Measurements from ENCODE around the gene CDH4.

DNA sequence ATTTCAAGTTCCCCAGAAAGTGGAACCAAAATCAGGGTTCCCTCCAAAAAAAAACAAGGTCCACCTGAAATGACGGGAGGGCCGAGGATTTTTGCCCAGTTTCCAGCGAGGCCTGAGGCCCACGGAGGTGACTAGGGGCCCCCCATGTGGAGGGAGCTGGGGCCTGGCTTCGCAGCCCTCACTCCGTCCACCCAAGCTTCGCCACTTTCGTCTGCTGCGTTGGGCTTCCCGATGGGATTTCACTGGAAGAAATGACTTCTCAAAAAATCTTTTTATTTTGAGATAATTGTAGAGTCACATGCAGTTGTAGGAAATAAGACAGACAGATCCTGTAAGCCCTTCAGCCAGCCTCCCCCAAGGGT is 605.3 kb downstream of the CDH4 start:
- TF ChIP-seq, protein P1, sequence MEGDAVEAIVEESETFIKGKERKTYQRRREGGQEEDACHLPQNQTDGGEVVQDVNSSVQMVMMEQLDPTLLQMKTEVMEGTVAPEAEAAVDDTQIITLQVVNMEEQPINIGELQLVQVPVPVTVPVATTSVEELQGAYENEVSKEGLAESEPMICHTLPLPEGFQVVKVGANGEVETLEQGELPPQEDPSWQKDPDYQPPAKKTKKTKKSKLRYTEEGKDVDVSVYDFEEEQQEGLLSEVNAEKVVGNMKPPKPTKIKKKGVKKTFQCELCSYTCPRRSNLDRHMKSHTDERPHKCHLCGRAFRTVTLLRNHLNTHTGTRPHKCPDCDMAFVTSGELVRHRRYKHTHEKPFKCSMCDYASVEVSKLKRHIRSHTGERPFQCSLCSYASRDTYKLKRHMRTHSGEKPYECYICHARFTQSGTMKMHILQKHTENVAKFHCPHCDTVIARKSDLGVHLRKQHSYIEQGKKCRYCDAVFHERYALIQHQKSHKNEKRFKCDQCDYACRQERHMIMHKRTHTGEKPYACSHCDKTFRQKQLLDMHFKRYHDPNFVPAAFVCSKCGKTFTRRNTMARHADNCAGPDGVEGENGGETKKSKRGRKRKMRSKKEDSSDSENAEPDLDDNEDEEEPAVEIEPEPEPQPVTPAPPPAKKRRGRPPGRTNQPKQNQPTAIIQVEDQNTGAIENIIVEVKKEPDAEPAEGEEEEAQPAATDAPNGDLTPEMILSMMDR (IDR thresholded peaks at IDR 0.05; ENCODE audit: insufficient read depth, low read length): no peak
- TF ChIP-seq, protein P2, sequence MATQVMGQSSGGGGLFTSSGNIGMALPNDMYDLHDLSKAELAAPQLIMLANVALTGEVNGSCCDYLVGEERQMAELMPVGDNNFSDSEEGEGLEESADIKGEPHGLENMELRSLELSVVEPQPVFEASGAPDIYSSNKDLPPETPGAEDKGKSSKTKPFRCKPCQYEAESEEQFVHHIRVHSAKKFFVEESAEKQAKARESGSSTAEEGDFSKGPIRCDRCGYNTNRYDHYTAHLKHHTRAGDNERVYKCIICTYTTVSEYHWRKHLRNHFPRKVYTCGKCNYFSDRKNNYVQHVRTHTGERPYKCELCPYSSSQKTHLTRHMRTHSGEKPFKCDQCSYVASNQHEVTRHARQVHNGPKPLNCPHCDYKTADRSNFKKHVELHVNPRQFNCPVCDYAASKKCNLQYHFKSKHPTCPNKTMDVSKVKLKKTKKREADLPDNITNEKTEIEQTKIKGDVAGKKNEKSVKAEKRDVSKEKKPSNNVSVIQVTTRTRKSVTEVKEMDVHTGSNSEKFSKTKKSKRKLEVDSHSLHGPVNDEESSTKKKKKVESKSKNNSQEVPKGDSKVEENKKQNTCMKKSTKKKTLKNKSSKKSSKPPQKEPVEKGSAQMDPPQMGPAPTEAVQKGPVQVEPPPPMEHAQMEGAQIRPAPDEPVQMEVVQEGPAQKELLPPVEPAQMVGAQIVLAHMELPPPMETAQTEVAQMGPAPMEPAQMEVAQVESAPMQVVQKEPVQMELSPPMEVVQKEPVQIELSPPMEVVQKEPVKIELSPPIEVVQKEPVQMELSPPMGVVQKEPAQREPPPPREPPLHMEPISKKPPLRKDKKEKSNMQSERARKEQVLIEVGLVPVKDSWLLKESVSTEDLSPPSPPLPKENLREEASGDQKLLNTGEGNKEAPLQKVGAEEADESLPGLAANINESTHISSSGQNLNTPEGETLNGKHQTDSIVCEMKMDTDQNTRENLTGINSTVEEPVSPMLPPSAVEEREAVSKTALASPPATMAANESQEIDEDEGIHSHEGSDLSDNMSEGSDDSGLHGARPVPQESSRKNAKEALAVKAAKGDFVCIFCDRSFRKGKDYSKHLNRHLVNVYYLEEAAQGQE (IDR thresholded peaks at IDR 0.05; ENCODE audit: insufficient replicate concordance, low read depth): no peak
- TF ChIP-seq POLR2AphosphoS5 (IDR thresholded peaks at IDR 0.05; ENCODE audit: low read depth) (no peak), GABPA (IDR thresholded peaks at IDR 0.05; ENCODE audit: low read depth) (no peak), SPI1 (IDR thresholded peaks at IDR 0.05; ENCODE audit: borderline replicate concordance, low read depth) (no peak)
